ENCODE data around the gene CDC42EP1.

CDC42EP1 gene

GRCh38 chr22:37562049-37562875 is 2.0 kb downstream of the CDC42EP1 start:
- no peak for TF ChIP-seq CTCF (conservative IDR thresholded peaks at IDR 0.05; ENCODE audit: low read length)
- DNase-seq (ENCODE audit: low read depth): no peak
- H3K4me3 ChIP-seq (ENCODE audit: low read length): peak overlapping the region; percentile 88

DNA sequence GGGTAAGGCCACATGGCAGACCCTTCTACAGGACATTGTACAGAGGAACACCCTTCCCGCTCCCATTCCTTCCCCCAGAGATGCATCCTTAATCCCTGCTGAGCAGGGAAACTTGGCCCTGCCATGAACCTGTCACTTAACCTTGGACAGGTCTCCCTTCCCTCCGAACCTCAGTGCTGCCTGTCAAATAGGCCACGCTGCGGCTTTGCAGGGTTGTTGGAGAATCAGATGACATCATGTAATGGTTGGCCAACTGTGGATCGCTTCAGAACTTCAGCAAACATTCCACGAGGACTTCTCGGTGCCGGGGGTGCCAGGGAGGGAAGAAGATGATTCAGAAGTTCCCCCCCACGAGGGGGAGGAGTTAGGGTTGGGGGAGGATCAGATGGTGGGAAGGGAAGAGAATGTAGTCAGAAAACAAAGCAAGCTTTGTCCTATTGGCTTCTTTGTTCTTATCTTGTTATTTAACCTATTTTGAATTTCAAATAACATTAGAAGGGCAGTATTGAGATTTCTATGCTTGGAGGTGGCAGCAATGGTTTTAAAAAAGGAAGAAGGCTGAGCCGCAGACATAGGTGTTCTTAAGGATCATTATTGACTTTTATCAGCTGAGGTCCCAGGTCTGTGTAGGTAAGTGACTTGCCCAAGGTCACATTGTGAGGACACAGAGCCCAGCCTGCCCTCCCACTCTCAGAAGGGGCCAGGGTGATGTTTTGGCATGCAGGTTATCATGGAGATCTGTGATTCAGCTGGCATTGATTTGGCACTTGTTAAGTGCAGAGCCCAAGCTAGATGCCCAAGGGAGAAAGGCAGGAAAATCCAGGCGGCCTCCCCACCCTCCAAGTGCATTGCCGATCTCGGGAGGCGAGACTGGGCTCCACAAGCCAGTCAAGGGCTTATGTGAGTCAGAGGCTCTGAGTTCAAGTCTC is 3.1 kb downstream of the CDC42EP1 start:
- peak; percentile 94 for DNase-seq (ENCODE audit: low read depth)
- peak overlapping the region; percentile 88 for H3K4me3 ChIP-seq (ENCODE audit: low read length)
- no peak for TF ChIP-seq CTCF (conservative IDR thresholded peaks at IDR 0.05; ENCODE audit: low read length)

- H3K4me3 ChIP-seq (ENCODE audit: low read length): peak overlapping the region; percentile 21; the same call in 1 of the 2 replicates
- TF ChIP-seq CTCF (conservative IDR thresholded peaks at IDR 0.05; ENCODE audit: low read length): no peak
- no peak for DNase-seq (ENCODE audit: low read depth)
Observed at GRCh38 chr22:37564111-37564711, 3.9 kb downstream of the CDC42EP1 start.

GRCh38 chr22:37565830-37566229 is 5.5 kb downstream of the CDC42EP1 start:
- TF ChIP-seq CTCF (conservative IDR thresholded peaks at IDR 0.05; ENCODE audit: low read length): no peak
- H3K4me3 ChIP-seq (ENCODE audit: low read length): no peak overlapping the region

GRCh38 chr22:37566329-37566837 is 6.1 kb downstream of the CDC42EP1 start:
- DNase-seq (ENCODE audit: low read depth): no peak
- TF ChIP-seq CTCF (conservative IDR thresholded peaks at IDR 0.05; ENCODE audit: low read length): no peak
- no peak overlapping the region for H3K4me3 ChIP-seq (ENCODE audit: low read length)

More at GRCh38 chr22:37565830-37566229, 5.5 kb downstream of the CDC42EP1 start:
- no peak for DNase-seq (ENCODE audit: low read depth)

GRCh38 chr22:37566903-37567798 is 6.9 kb downstream of the CDC42EP1 start:
- peak; percentile 77 for TF ChIP-seq CTCF (conservative IDR thresholded peaks at IDR 0.05; ENCODE audit: low read length)
- peak; percentile 52 for DNase-seq (ENCODE audit: low read depth)
- H3K4me3 ChIP-seq (ENCODE audit: low read length): no peak overlapping the region

Data from AG10803 (cell line).